Stomach (tissue), 9 donors: ENCODE measurements around the gene LRP1B. TPM values are rescaled to one million over a fixed set of nuclear protein-coding genes. Genes with fewer than 3 reads are reported as not detected.

Experiments
- DNase-seq, 2 donors: peaks; one replicate each; pipeline versions ENCODE4 v3.0.0 to v3.0.0-alpha.2; 2013 to 2019
- H3K27ac ChIP-seq, 5 donors: fragments of 200-600 bp in 4 of 5; sonication (generic) in 4 of 5; one replicate each; pipeline ENCODE4 v1.5.1; 2013 to 2019; ENCODE audit warnings: mild to moderate bottlenecking in 1 of 5, moderate library complexity in 1 of 5
- H3K27me3 ChIP-seq, 3 donors: fragments of 200-600 bp; sonication (generic); one replicate each; pipeline ENCODE4 v1.5.1; 2017 to 2019; ENCODE audit warnings: mixed run types in 1 of 3
- H3K36me3 ChIP-seq, 4 donors: fragments of 200-600 bp; sonication (generic); 1 replicate in 3 of 4; 2 replicates in 1 of 4; pipeline ENCODE4 v1.5.1; 2016 to 2019
- H3K4me1 ChIP-seq, 4 donors: fragments of 200-600 bp; sonication (generic); one replicate each; pipeline ENCODE4 v1.5.1; 2016 to 2019
- H3K4me3 ChIP-seq, 4 donors: fragments of 200-600 bp; sonication (generic) in 3 of 4; one replicate each; pipeline ENCODE4 v1.5.1; 2016 to 2019; ENCODE audit warnings: mild to moderate bottlenecking in 1 of 4
- H3K9me3 ChIP-seq, 4 donors: fragments of 200-600 bp; sonication (generic); one replicate each; pipeline ENCODE4 v1.5.1; 2016 to 2019
- EP300 ChIP-seq: sonication (generic); formaldehyde crosslinking; IDR thresholded peaks from one replicate; pipeline ENCODE4 v1.6.1; 2017; ENCODE audit warnings: antibody characterized with exemption
- POLR2A ChIP-seq, 4 donors: fragments of 450-650 bp; IDR thresholded peaks; one replicate each; pipeline ENCODE4 v1.6.1; 2016; ENCODE audit warnings: antibody characterized with exemption in 4 of 4, control low read depth in 2 of 4, mild to moderate bottlenecking in 1 of 4, moderate library complexity in 1 of 4
- POLR2AphosphoS5 ChIP-seq, 3 donors: sonication (generic); formaldehyde crosslinking; IDR thresholded peaks; one replicate each; pipeline ENCODE4 v1.6.1; 2016; ENCODE audit warnings: antibody characterized with exemption in 3 of 3
- WGBS, 5 donors: extraction: QIAGEN DNeasy Blood & Tissue Kit in 3 of 5; methylation state at CpG; one replicate each; pipeline versions ENCODE4 v1.1.5 to v1.1.7; 2013 to 2018; 5-methylcytosine and 5-hydroxymethylcytosine counted together
- intact Hi-C: fragments of 100-400 bp; cut with DNase I; formaldehyde crosslinking; loops from one replicate; pipeline ENCODE4 v1.15.1; 2023; ENCODE audit warnings: low total_unique reads
- polyA plus RNA-seq, 3 donors: library from polyadenylated mRNA; stranded (reverse); fragments of 200-250 nt; gene quantifications; one replicate each; pipeline ENCODE4 v1.2.3, GENCODE V29; 2013
- total RNA-seq, 5 donors: library from RNA; depleted of rRNA; stranded (reverse); fragments of >200 nt; gene quantifications; one replicate each; pipeline versions ENCODE4 v1.1.0 to v1.2.3, GENCODE V29; 2014 to 2016
- TF ChIP-seq, protein P1 (sequence below), 7 experiments: fragments of 450-650 bp in 4 of 7; fragments of 200-600 bp in 3 of 7; sonication (generic) in 3 of 7; IDR thresholded peaks; one replicate each; pipeline ENCODE4 v1.5.1; 2016 to 2019; ENCODE audit warnings: antibody characterized with exemption in 7 of 7, control low read depth in 2 of 7, mild to moderate bottlenecking in 1 of 7
- donor health status: healthy with polysubstance abuse.
- donor health status: Bipolar disorder and iron deficiency.
- donor health status: healthy.

Gene LRP1B
- total and polyA plus RNA-seq, 8 donors, result under 0.01 to 9.0 (median 0.38) TPM

DNA sequence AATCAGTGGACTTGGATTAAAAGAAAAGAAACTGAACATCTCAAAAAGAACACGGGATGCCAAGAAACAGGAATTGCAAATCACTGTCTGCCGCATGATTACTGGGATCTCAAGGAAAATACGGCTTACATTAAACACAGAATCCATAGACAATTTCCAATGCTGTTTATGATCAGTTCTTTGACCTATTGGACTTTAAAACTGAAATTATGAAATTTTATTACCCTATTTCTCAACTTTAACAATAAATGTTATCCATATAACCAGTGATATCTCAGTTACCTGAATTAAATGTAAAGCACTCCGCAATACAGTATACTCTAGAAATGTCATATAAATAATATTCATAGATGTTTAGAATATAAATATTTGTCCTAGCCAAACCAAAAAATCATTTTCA lies 1793.8 kb downstream of the LRP1B start:
- TF ChIP-seq POLR2AphosphoS5 (IDR thresholded peaks at IDR 0.05) (no peak), POLR2A (IDR thresholded peaks at IDR 0.05) (no peak), EP300 (no peak)
- TF ChIP-seq, protein P1, sequence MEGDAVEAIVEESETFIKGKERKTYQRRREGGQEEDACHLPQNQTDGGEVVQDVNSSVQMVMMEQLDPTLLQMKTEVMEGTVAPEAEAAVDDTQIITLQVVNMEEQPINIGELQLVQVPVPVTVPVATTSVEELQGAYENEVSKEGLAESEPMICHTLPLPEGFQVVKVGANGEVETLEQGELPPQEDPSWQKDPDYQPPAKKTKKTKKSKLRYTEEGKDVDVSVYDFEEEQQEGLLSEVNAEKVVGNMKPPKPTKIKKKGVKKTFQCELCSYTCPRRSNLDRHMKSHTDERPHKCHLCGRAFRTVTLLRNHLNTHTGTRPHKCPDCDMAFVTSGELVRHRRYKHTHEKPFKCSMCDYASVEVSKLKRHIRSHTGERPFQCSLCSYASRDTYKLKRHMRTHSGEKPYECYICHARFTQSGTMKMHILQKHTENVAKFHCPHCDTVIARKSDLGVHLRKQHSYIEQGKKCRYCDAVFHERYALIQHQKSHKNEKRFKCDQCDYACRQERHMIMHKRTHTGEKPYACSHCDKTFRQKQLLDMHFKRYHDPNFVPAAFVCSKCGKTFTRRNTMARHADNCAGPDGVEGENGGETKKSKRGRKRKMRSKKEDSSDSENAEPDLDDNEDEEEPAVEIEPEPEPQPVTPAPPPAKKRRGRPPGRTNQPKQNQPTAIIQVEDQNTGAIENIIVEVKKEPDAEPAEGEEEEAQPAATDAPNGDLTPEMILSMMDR (IDR thresholded peaks at IDR 0.05), result no peak
- no peak for DNase-seq
- Histone ChIP-seq H3K4me1 (no peaks in the 10 kb centered on the region), H3K27ac (no peak overlapping the region), H3K27me3 (no peaks in the 10 kb centered on the region), H3K4me3 (no peak overlapping the region), H3K9me3 (no peaks in the 10 kb centered on the region), H3K36me3 (no peaks in the 10 kb centered on the region)
- 84 to 92% (median 90%) methylated on average over 4 of the region's 4 CpGs for WGBS, 5 donors
- intact Hi-C loops, result no loop called here

DNA sequence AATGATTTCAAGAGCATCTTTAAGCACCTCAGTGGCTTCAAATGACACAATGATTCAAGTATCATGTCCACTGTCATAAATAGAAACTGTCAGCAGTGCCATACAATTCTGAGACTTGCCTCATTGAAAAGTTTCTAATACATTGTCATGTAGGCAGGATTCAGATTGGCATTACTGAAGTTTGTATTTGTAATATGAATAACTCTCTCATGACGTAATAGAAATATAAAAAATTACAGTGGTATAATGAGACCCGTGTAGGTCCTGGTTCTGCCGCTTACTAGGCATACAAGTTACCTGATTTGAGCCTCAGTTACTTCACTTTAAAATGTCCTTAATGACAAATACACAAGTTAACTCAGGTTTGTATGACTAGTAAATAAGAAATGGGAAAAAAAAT lies 1814.5 kb downstream of the LRP1B start:
- WGBS, 5 donors, result 90 to 94% (median 94%) methylated on average over 3 of the region's 3 CpGs
- no peak for DNase-seq
- intact Hi-C loops, result no loop called here

DNA sequence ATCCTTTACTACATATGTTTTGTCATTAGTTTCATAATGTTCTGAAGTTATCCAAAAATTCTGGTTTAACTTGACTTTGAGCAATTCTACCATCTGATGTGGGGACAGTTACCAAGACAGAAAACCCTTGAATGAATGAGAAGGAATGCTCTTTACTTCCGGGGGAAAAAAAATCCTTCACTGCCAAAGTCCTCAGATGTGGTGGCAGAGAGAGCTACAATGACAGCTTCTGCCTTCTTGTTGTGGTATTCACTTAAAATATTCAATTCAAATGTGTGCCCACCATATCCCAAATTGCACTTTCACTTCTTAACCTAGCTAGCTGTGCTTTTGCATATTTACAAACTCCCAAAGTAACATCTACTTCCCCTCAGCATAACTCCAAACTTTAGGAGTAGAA lies 1818.9 kb downstream of the LRP1B start:
- H3K9me3 ChIP-seq, result no peaks in the 10 kb centered on the region
- no peaks in the 10 kb centered on the region for H3K4me1 ChIP-seq
- no peak for DNase-seq
- intact Hi-C loops, result no loop called here
- H3K36me3 ChIP-seq, result no peaks in the 10 kb centered on the region
- no peak overlapping the region for H3K27ac ChIP-seq
- TF ChIP-seq, protein P1 (IDR thresholded peaks at IDR 0.05), result no peak
- TF ChIP-seq POLR2AphosphoS5 (IDR thresholded peaks at IDR 0.05) (no peak), POLR2A (IDR thresholded peaks at IDR 0.05) (no peak), EP300 (no peak)
- H3K4me3 ChIP-seq, result no peak overlapping the region
- whole genome bisulfite sequencing, 5 donors, result 0 to 92% (median 46%) methylated on average over 1 of the region's 1 CpG
- no peaks in the 10 kb centered on the region for H3K27me3 ChIP-seq

More for the DNA sequence above, 1814.5 kb downstream of the LRP1B start:
- no peak overlapping the region for H3K4me3 ChIP-seq
- H3K4me1 ChIP-seq, result no peaks in the 10 kb centered on the region
- no peaks in the 10 kb centered on the region for H3K36me3 ChIP-seq
- H3K27me3 ChIP-seq, result no peaks in the 10 kb centered on the region
- H3K27ac ChIP-seq, result no peak overlapping the region
- no peak for TF ChIP-seq POLR2A (IDR thresholded peaks at IDR 0.05)
- TF ChIP-seq EP300, result no peak
- TF ChIP-seq POLR2AphosphoS5 (IDR thresholded peaks at IDR 0.05), result no peak
- TF ChIP-seq, protein P1 (IDR thresholded peaks at IDR 0.05), result no peak
- no peaks in the 10 kb centered on the region for H3K9me3 ChIP-seq

DNA sequence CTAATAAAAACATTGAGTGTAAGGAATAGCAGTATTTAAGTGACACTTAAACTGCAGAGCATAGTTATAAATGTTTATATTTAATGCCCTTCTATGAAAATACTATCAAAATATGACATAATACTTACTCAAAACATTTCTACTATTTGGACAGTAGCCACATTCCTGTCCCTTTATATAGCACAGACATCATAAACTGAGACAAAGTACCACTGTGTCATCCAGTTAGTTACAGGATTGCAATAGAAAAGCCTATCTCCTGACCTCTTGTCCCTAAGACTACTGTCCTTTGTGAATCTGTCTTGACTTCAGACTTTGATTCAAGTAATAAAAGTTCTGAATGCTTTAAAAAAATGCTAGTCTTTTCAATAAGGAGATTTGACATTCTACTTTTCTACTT lies 1822.1 kb downstream of the LRP1B start:
- no peak for DNase-seq
- TF ChIP-seq POLR2AphosphoS5 (IDR thresholded peaks at IDR 0.05), result no peak
- TF ChIP-seq, protein P1 (IDR thresholded peaks at IDR 0.05), result no peak
- no peaks in the 10 kb centered on the region for H3K27me3 ChIP-seq

More for the DNA sequence above, 1822.1 kb downstream of the LRP1B start:
- H3K36me3 ChIP-seq, result no peaks in the 10 kb centered on the region
- H3K4me1 ChIP-seq, result no peaks in the 10 kb centered on the region
- intact Hi-C loops, result no loop called here
- no peak overlapping the region for H3K27ac ChIP-seq
- H3K9me3 ChIP-seq, result no peaks in the 10 kb centered on the region
- no peak overlapping the region for H3K4me3 ChIP-seq
